ENCODE data around the gene C2orf49.

DNA sequence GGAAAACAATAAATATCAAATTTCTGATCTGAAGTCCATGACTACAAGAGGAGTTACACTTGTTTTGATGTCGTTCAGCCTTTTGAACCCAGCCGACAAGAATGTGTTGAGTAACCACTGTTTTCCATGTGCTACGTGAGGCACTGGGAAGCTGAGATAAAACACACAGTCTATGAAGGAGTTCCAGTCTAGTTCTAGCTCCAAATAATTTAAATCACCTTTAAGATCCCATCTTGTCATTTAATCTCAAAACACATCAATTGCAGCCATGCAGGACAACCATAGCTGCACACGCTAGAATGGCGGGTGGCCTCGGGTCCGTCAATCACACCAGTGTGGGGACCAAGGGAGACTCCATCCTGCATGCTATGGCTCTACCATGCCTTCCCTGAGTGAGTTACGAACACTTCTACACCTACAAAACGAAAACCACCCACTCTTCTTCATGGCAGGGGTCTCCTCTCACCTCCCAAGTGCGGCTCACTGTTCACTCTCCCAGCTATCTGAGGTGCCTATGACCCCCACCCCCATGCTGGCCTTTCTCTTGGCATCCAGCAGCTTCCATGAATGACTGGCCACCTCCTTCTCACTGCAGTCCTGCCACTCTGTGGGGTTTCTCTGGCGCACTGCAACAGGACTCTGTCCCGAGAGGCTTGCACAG lies 57.7 kb downstream of the C2orf49 start:
- TF ChIP-seq, protein P1, sequence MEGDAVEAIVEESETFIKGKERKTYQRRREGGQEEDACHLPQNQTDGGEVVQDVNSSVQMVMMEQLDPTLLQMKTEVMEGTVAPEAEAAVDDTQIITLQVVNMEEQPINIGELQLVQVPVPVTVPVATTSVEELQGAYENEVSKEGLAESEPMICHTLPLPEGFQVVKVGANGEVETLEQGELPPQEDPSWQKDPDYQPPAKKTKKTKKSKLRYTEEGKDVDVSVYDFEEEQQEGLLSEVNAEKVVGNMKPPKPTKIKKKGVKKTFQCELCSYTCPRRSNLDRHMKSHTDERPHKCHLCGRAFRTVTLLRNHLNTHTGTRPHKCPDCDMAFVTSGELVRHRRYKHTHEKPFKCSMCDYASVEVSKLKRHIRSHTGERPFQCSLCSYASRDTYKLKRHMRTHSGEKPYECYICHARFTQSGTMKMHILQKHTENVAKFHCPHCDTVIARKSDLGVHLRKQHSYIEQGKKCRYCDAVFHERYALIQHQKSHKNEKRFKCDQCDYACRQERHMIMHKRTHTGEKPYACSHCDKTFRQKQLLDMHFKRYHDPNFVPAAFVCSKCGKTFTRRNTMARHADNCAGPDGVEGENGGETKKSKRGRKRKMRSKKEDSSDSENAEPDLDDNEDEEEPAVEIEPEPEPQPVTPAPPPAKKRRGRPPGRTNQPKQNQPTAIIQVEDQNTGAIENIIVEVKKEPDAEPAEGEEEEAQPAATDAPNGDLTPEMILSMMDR (conservative IDR thresholded peaks at IDR 0.05 in 1 of 2, IDR thresholded peaks at IDR 0.05 in 1 of 2; ENCODE audit: extremely low read depth in 1 of 2, insufficient read depth in 1 of 2, low read depth in 1 of 2, low read length in 2 of 2) = no peak
- TF ChIP-seq EZH2 (IDR thresholded peaks at IDR 0.05; ENCODE audit: borderline replicate concordance, low read length) = no peak
